SK-N-SH treated with all-trans-retinoic acid at 6 μM for 48 hours (cell line): Measurements from ENCODE around the gene SPATA3.

Experiments
- ATAC-seq: fragments of 200-7000 bp; cut with Tn5 transposase; 3 replicates; pipeline ENCODE4 v1.9.1; 2020; ENCODE audit warnings: mild to moderate bottlenecking, moderate library complexity
- ARNTL ChIP-seq: fragments of 450-650 bp; formaldehyde crosslinking; IDR thresholded peaks from 2 replicates; pipeline ENCODE4 v1.5.0; 2020; ENCODE audit warnings: low read depth, mild to moderate bottlenecking, moderate library complexity, borderline replicate concordance
- BACH2 ChIP-seq: fragments of 250-450 bp; sonication (Bioruptor Pico); IDR thresholded peaks from 2 replicates; pipeline ENCODE4 v1.9.0; 2021; ENCODE audit warnings: mild to moderate bottlenecking, borderline replicate concordance
- CREB5 ChIP-seq: fragments of 250-450 bp; sonication (Bioruptor Pico); IDR thresholded peaks from 2 replicates; pipeline ENCODE4 v1.5.1; 2020; ENCODE audit warnings: low read depth, mild to moderate bottlenecking, moderate library complexity
- CSDC2 ChIP-seq: fragments of 250-450 bp; sonication (Bioruptor Pico); IDR thresholded peaks from 2 replicates; pipeline ENCODE4 v1.5.0; 2020; ENCODE audit warnings: mild to moderate bottlenecking, moderate library complexity
- CSRNP3 ChIP-seq: fragments of 250-450 bp; sonication (Bioruptor Pico); IDR thresholded peaks from 2 replicates; pipeline ENCODE4 v1.5.1; 2021; ENCODE audit warnings: mild to moderate bottlenecking, moderate library complexity
- ESRRG ChIP-seq: fragments of 250-450 bp; sonication (Bioruptor Pico); IDR thresholded peaks from 2 replicates; pipeline ENCODE4 v1.6.1; 2021; ENCODE audit warnings: mild to moderate bottlenecking
- GLIS3 ChIP-seq: fragments of 250-450 bp; sonication (Bioruptor Pico); IDR thresholded peaks from 2 replicates; pipeline ENCODE4 v1.5.0; 2020; ENCODE audit warnings: mild to moderate bottlenecking, moderate library complexity
- ISL1 ChIP-seq: fragments of 250-450 bp; sonication (Bioruptor Pico); IDR thresholded peaks from 2 replicates; pipeline ENCODE4 v2.1.2; 2022; ENCODE audit warnings: mild to moderate bottlenecking, moderate library complexity
- OSR1 ChIP-seq: fragments of 250-450 bp; sonication (Bioruptor Pico); IDR thresholded peaks from 2 replicates; pipeline ENCODE4 v1.8.0; 2022; ENCODE audit warnings: moderate library complexity, mild to moderate bottlenecking, inconsistent platforms
- PATZ1 ChIP-seq: fragments of 250-450 bp; sonication (Bioruptor Pico); IDR thresholded peaks from 2 replicates; pipeline ENCODE4 v1.8.0; 2020; ENCODE audit warnings: mild to moderate bottlenecking, moderate library complexity, borderline replicate concordance
- POU6F1 ChIP-seq: fragments of 250-450 bp; sonication (Bioruptor Pico); IDR thresholded peaks from 2 replicates; pipeline ENCODE4 v1.8.0; 2021; ENCODE audit warnings: low read depth, mild to moderate bottlenecking, moderate library complexity, borderline replicate concordance
- PPARA ChIP-seq: fragments of 250-450 bp; sonication (Bioruptor Pico); IDR thresholded peaks from 2 replicates; pipeline ENCODE4 v1.5.0; 2020; ENCODE audit warnings: mild to moderate bottlenecking, borderline replicate concordance
- RARB ChIP-seq: fragments of 250-450 bp; sonication (Bioruptor Pico); IDR thresholded peaks from 2 replicates; pipeline ENCODE4 v1.8.0; 2021; ENCODE audit warnings: mild to moderate bottlenecking, moderate library complexity
- SNAI2 ChIP-seq: fragments of 250-450 bp; sonication (Bioruptor Pico); IDR thresholded peaks from 2 replicates; pipeline ENCODE4 v1.5.0; 2020; ENCODE audit warnings: mild to moderate bottlenecking, moderate library complexity
- TCF4 ChIP-seq: fragments of 250-450 bp; sonication (Bioruptor Pico); IDR thresholded peaks from 2 replicates; pipeline ENCODE4 v1.8.0; 2021; ENCODE audit warnings: mild to moderate bottlenecking, moderate library complexity, borderline replicate concordance
- TOX ChIP-seq: fragments of 250-450 bp; sonication (Bioruptor Pico); IDR thresholded peaks from 2 replicates; pipeline ENCODE4 v1.8.0; 2021; ENCODE audit warnings: mild to moderate bottlenecking, moderate library complexity, borderline replicate concordance
- TSHZ2 ChIP-seq: fragments of 250-450 bp; sonication (Bioruptor Pico); IDR thresholded peaks from 2 replicates; pipeline ENCODE4 v1.5.0; 2020; ENCODE audit warnings: mild to moderate bottlenecking, moderate library complexity
- ZC3H10 ChIP-seq: fragments of 250-450 bp; sonication (Bioruptor Pico); IDR thresholded peaks from 2 replicates; pipeline ENCODE4 v1.5.1; 2021; ENCODE audit warnings: mild to moderate bottlenecking, moderate library complexity
- ZFP3 ChIP-seq: fragments of 250-450 bp; sonication (Bioruptor Pico); IDR thresholded peaks from 2 replicates; pipeline ENCODE4 v1.5.0; 2020; ENCODE audit warnings: mild to moderate bottlenecking, moderate library complexity
- ZFP30 ChIP-seq: fragments of 450-650 bp; formaldehyde crosslinking; IDR thresholded peaks from 2 replicates; pipeline ENCODE4 v1.5.0; 2022; ENCODE audit warnings: mild to moderate bottlenecking, moderate library complexity
- ZNF70 ChIP-seq: fragments of 450-650 bp; formaldehyde crosslinking; IDR thresholded peaks from 2 replicates; pipeline ENCODE4 v1.5.0; 2020; ENCODE audit warnings: mild to moderate bottlenecking, moderate library complexity
- ZNF8 ChIP-seq: fragments of 450-650 bp; formaldehyde crosslinking; IDR thresholded peaks from 2 replicates; pipeline ENCODE4 v1.5.0; 2020; ENCODE audit warnings: mild to moderate bottlenecking, moderate library complexity

The SPATA3 gene

GRCh38 chr2:231041061-231041689 is 45.3 kb downstream of the SPATA3 start:
- TF ChIP-seq TSHZ2 (no peak), CSDC2 (CRISPR knock-in tag) (no peak), TOX (CRISPR knock-in tag) (no peak), ZFP30 (CRISPR knock-in tag) (no peak), CREB5 (CRISPR knock-in tag) (no peak), SNAI2 (CRISPR knock-in tag) (no peak), PPARA (CRISPR knock-in tag) (no peak), BACH2 (CRISPR knock-in tag) (no peak), ZFP3 (CRISPR knock-in tag) (no peak), ZNF70 (CRISPR knock-in tag) (no peak), ISL1 (CRISPR knock-in tag) (no peak), ARNTL (CRISPR knock-in tag) (no peak), RARB (CRISPR knock-in tag) (no peak), TCF4 (CRISPR knock-in tag) (no peak), OSR1 (no peak), ZC3H10 (CRISPR knock-in tag) (no peak), ZNF8 (no peak), PATZ1 (CRISPR knock-in tag) (no peak)
- ATAC-seq, result no peak

GRCh38 chr2:231043796-231044195 is 47.9 kb downstream of the SPATA3 start:
- TF ChIP-seq GLIS3 (CRISPR knock-in tag), result no peak
- no peak for TF ChIP-seq ZFP3 (CRISPR knock-in tag)
- TF ChIP-seq ESRRG, result no peak
- TF ChIP-seq TSHZ2, result no peak
- no peak for TF ChIP-seq ZC3H10 (CRISPR knock-in tag)
- no peak for TF ChIP-seq SNAI2 (CRISPR knock-in tag)
- no peak for TF ChIP-seq ARNTL (CRISPR knock-in tag)
- no peak for TF ChIP-seq CREB5 (CRISPR knock-in tag)
- no peak for TF ChIP-seq PPARA (CRISPR knock-in tag)
- no peak for TF ChIP-seq TCF4 (CRISPR knock-in tag)
- TF ChIP-seq OSR1, result no peak
- TF ChIP-seq POU6F1 (CRISPR knock-in tag), result no peak
- TF ChIP-seq CSRNP3 (CRISPR knock-in tag), result no peak
- TF ChIP-seq ISL1 (CRISPR knock-in tag), result no peak
- no peak for TF ChIP-seq TOX (CRISPR knock-in tag)
- no peak for TF ChIP-seq RARB (CRISPR knock-in tag)
- no peak for TF ChIP-seq ZNF70 (CRISPR knock-in tag)
- TF ChIP-seq ZNF8, result no peak
- no peak for TF ChIP-seq CSDC2 (CRISPR knock-in tag)
- no peak for ATAC-seq
